Fibroblast of the aortic adventitia (primary cell): Measurements from ENCODE around the gene POLR2C. TPM values are rescaled to one million over a fixed set of nuclear protein-coding genes. Genes with fewer than 3 reads are reported as not detected.

Experiments
- DNase-seq: peaks from one replicate; pipeline ENCODE4 v3.0.0-alpha.2; 2010; ENCODE audit warnings: low read depth
- H3K4me3 ChIP-seq: 2 replicates; pipeline ENCODE4 v1.5.1; 2011; ENCODE audit warnings: low read depth, mild to moderate bottlenecking, control low read depth, low read length, moderate library complexity
- CTCF ChIP-seq: IDR thresholded peaks from 2 replicates; pipeline ENCODE4 v1.5.1; 2011; ENCODE audit warnings: mild to moderate bottlenecking, low read length, control low read depth, inconsistent platforms; ENCODE audit not compliant: insufficient read depth
- total RNA-seq: library from RNA; depleted of rRNA; stranded (reverse); fragments of >200 nt; gene quantifications from 2 replicates; pipeline ENCODE4 v1.2.3, GENCODE V29; 2012; ENCODE audit warnings: low replicate concordance

The POLR2C gene
- total RNA-seq, 1 donor, result 76.6 TPM

GRCh38 chr16:57508035-57508425 lies 45.6 kb downstream of the POLR2C start:
- no peak for DNase-seq
- no peak overlapping the region for H3K4me3 ChIP-seq
- no peak for TF ChIP-seq CTCF

- no peak overlapping the region for H3K4me3 ChIP-seq
- TF ChIP-seq CTCF, result no peak
- no peak for DNase-seq
These were observed 46.9 kb downstream of the POLR2C start for GRCh38 chr16:57509231-57509923.

DNA sequence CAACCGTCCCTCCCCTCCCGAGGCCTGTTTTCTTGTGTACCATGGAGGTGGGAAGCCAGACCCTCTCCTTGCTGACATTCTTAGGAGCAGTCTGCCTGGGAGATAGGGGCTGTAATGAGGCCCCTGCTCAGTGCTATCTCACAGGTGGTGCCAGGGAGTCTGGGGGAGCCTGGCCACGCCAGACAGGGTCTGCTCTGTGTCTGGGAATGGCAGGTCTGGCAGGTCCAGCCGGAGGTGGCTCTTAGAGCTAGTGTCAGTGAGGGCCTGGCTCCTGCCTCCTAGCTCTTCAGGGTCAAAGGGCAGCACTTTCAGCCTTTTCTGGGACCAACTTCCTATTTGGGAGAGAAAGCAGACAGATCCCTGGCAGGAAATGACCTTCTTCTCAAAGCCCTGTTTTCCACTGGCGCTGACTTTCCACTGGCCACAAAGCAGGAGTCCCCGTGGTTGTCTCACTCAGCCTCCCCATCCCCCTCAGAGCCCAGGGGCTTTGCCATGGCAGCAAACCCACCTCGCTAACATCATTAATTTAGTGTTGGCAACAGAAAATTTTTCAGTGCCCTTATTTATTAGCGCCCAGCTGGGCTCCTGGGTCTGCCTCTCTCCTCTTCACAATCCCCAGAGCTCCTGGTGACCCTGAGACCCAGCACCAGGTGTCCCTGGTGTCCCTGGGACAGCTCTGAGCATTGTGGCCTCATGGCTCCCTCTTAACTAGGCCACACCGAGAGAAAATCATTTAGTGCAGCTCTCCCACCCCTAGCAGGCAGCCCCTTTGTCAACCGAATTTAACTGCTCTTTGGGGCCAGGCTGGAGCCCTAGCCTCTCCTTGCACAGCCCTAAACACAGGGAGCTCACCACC lies 47.8 kb downstream of the POLR2C start:
- no peak for TF ChIP-seq CTCF
- no peak for DNase-seq
- no peak overlapping the region for H3K4me3 ChIP-seq

DNA sequence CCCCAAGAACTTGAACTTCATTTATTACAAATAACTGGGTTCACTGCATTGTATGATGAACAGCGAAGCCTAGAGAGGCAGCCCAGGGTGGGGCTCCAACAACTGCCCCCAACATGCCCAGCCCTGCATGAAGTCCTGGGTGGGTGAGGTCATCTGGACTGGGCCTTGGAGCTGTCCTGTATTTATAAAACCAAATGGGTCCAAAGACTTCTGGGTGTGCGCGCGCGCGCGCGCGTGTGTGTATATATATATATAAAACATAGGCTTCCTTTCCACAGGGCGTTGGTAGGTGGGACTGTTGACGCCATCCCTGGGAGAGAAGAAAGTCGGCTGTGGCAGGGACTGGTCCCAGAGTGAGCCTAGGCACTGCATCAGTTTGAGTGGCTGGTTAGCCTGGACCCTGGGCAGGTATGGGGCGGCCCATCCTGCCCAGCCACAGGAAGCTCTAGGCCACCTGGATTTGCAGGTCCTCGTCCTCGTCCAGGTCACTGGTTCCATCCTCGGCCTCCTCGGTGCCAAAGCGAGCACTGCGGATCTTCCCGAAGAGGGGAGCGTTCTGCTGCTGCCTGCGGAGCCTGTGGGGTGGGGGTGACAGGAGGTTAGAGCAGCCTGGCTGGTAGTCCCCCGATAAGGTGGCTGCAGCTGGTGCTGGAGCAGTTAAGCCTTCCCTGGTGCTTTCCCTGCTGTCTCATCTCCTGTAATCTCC lies 50.0 kb downstream of the POLR2C start:
- TF ChIP-seq CTCF, result no peak
- no peak for DNase-seq
- no peak overlapping the region for H3K4me3 ChIP-seq

DNA sequence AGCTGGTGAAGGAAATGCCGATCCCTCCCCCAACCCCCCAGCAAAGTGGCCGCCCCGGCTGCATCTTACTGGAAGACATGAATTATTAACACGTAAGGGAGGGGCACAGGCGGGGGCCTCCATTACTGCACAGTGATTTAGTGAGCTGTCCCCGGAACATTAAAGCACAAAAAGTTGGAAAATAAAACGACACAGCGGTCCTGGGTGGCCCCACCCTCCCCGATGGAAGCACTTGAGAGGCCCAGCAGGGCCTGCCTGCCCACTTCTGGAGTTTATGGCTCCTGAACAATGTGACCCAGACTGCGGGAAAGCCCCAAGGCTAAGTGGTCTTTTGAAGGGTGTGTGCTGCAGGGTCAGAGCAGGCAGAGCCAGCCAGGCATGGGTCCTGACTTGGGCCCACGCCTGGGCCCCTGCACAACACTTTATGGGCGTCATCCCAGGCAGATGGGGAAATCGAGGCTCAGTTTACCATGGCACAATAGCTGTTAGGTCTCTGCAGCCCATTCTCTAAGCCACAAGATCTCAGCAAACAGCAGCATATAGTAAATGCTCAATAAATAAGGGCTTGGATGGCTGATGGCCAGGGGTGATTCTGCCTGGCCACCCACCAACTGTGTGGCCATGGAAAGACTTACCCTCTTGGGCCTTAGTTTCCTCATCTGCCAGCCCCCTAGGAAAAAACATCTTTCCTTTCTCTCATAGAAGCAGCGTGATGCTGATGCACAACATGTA lies 51.1 kb downstream of the POLR2C start:
- DNase-seq, result no peak
- no peak for TF ChIP-seq CTCF
- H3K4me3 ChIP-seq, result no peak overlapping the region

DNA sequence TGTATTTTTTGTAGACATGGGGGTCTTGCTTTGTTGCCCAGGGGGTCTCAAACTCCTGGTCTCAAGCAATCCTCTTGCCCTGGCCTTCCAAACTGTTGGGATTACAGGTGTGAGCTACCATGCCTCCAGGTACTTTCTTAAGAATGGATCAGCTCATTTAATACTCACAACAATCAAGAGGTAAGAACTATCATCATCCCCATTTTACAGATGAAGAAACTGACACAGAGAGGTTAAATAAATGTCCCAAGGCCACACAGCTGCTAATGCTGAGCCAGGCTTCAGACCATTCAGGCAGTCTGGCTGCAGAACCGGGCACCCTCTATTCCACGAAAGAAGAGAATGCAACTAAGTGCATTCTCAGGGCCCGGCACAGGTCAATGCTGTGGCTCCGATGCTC lies 51.9 kb downstream of the POLR2C start:
- no peak for DNase-seq
- H3K4me3 ChIP-seq, result no peak overlapping the region
- TF ChIP-seq CTCF, result no peak
